ENCODE results near the gene PHB1.

- TF ChIP-seq CTCF (IDR thresholded peaks at IDR 0.05) (no peak), EP300 (IDR thresholded peaks at IDR 0.05) (no peak)
Measured at GRCh38 chr17:49454050-49454449, 39.4 kb upstream of the PHB1 start.
